Type B pancreatic cell (in vitro differentiated cells): ENCODE results near the gene BRICD5. TPM values are rescaled to one million over a fixed set of nuclear protein-coding genes. Genes with fewer than 3 reads are reported as not detected.

Source experiments
- DNase-seq: peaks from one replicate; pipeline ENCODE4 v3.0.0; 2021; ENCODE audit warnings: mixed read lengths; ENCODE audit not compliant: unreplicated experiment; ENCODE audit errors: extremely low spot score
- H3K27ac Mint-ChIP-seq: 2 replicates; pipeline ENCODE4 v1.8.0; 2021; ENCODE audit warnings: mild to moderate bottlenecking, mixed read lengths
- H3K27me3 Mint-ChIP-seq: 2 replicates; pipeline ENCODE4 v1.8.0; 2021; ENCODE audit warnings: mixed read lengths
- H3K36me3 Mint-ChIP-seq: 2 replicates; pipeline ENCODE4 v1.8.0; 2021; ENCODE audit warnings: mixed read lengths
- H3K4me1 Mint-ChIP-seq: one replicate; pipeline ENCODE4 v1.8.0; 2021; ENCODE audit warnings: mixed read lengths; ENCODE audit not compliant: unreplicated experiment
- H3K4me3 Mint-ChIP-seq: 2 replicates; pipeline ENCODE4 v1.8.0; 2021; ENCODE audit warnings: mild to moderate bottlenecking, mixed read lengths
- H3K9me3 Mint-ChIP-seq: 2 replicates; pipeline ENCODE4 v1.8.0; 2021; ENCODE audit warnings: mixed read lengths
- total RNA-seq: library from RNA; stranded (reverse); gene quantifications from 2 replicates; pipeline ENCODE4 v1.2.1, GENCODE V29; 2021; ENCODE audit warnings: low replicate concordance
- TF ChIP-seq, protein P1 (sequence below): fragments of 200-600 bp; sonication (generic); conservative IDR thresholded peaks from 2 replicates; pipeline ENCODE4 v1.5.0; 2021; ENCODE audit warnings: antibody characterized with exemption, mild to moderate bottlenecking

The BRICD5 gene
- total RNA-seq, 1 donor from 2014 or later = 16.6 TPM

DNA sequence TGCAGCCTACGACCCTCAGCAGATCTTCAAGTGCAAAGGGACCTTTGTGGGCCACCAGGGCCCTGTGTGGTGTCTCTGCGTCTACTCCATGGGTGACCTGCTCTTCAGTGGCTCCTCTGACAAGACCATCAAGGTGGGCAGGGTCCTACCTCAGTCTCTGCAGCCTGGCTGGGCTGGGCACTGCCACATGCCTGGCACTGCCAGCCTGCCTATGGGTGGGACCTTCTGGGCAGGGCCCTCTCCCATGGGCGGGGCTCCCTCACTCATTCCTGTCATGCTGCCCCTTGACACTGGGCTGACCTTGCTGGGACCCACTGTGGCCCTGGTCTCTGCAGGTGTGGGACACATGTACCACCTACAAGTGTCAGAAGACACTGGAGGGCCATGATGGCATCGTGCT is 36.7 kb downstream of the BRICD5 start:
- Mint-ChIP-seq H3K27me3 (no peaks in the 10 kb centered on the region), H3K27ac (no peak overlapping the region), H3K4me3 (no peak overlapping the region), H3K9me3 (no peaks in the 10 kb centered on the region), H3K4me1 (no peaks in the 10 kb centered on the region), H3K36me3 (peaks cover 4% of the 10 kb centered on the region)
- DNase-seq = no peak
- TF ChIP-seq, protein P1, sequence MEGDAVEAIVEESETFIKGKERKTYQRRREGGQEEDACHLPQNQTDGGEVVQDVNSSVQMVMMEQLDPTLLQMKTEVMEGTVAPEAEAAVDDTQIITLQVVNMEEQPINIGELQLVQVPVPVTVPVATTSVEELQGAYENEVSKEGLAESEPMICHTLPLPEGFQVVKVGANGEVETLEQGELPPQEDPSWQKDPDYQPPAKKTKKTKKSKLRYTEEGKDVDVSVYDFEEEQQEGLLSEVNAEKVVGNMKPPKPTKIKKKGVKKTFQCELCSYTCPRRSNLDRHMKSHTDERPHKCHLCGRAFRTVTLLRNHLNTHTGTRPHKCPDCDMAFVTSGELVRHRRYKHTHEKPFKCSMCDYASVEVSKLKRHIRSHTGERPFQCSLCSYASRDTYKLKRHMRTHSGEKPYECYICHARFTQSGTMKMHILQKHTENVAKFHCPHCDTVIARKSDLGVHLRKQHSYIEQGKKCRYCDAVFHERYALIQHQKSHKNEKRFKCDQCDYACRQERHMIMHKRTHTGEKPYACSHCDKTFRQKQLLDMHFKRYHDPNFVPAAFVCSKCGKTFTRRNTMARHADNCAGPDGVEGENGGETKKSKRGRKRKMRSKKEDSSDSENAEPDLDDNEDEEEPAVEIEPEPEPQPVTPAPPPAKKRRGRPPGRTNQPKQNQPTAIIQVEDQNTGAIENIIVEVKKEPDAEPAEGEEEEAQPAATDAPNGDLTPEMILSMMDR = no peak

DNA sequence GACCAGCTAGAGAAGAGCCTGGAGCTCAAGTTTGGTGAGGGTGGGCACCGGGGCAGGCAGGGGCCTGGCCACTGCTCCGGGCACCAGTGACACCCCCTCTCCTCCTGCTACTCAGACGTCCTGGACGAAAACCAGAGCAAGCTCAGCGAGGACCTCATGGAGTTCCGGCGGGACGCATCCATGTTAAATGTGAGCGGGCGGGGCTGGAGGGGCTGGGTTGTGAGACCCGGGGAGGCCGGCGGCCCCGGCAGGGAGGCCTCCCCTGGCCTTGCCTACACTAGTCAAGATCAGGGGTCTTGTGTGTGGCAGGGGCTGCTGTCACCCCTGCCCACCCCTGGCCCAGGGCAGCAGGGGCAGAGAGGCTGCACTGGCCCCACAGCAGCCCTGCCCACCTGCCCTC is 37.3 kb downstream of the BRICD5 start:
- H3K4me3 Mint-ChIP-seq = no peak overlapping the region
- H3K27ac Mint-ChIP-seq = no peak overlapping the region

DNA sequence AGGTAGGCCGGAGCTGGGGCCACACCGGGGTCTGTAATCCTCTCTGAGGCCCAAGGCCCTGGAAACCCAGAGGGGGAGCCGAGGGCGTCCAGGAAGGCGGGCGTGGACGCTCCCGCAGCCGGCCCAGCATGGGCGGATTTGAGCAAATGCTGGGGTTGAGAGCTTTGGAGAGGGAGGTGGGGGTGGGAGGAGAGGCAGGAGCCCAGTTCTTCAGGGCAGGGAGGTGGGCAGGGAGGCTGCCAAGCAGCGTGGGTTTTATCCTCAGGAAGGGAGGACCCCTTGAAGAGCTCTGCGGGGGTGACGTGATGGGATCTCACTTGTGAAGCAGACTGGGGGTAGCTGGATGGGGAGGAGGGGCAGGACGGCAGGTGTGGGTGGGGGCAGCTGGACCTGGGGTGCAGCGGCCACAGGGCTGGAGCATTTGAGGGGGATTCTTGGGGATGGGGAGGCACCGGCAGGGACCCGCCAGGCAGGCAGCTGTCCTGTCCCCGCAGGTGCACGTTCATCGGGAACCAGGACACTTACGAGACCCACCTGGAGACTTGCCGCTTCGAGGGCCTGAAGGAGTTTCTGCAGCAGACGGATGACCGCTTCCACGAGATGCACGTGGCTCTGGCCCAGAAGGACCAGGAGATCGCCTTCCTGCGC is 37.9 kb downstream of the BRICD5 start:
- TF ChIP-seq, protein P1 = no peak
- Mint-ChIP-seq H3K4me3 (no peak overlapping the region), H3K27ac (no peak overlapping the region), H3K27me3 (no peaks in the 10 kb centered on the region), H3K4me1 (no peaks in the 10 kb centered on the region), H3K9me3 (no peaks in the 10 kb centered on the region), H3K36me3 (peaks cover 4% of the 10 kb centered on the region)
- DNase-seq = no peak

More for the DNA sequence above, 37.3 kb downstream of the BRICD5 start:
- no peaks in the 10 kb centered on the region for H3K9me3 Mint-ChIP-seq
- H3K4me1 Mint-ChIP-seq = no peaks in the 10 kb centered on the region
- H3K36me3 Mint-ChIP-seq = peaks cover 4% of the 10 kb centered on the region
- no peaks in the 10 kb centered on the region for H3K27me3 Mint-ChIP-seq
- TF ChIP-seq, protein P1 = no peak
- no peak for DNase-seq

DNA sequence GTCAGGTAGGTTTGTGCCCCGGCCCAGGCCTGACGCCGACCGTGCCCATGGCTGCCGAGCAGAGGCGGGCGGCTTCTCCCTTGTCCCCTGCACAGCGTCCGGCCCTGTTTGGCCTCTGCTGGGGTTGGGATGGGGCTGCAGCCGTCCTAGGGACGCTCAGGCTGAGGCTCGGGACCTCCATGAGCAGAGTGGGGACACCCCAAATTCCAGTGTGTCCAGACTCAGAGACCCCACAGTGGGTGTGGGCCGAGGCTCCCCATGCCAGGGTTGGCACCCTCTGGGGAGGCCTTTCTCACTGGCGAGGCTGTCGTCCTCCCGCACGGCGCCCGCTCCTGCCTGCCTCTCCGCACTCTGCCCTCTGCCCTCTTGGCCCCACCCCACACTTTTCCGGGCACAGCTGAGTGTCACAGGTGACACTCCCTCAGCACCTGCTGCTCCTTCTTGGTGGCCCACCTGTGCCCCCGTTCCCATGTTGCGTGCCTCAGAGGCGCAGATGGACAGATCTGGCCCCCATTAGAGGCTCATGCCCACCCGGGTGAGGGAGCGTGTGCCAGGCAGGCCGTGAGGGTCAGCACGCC is 39.0 kb downstream of the BRICD5 start:
- no peak for DNase-seq
- Mint-ChIP-seq H3K27me3 (no peaks in the 10 kb centered on the region), H3K4me3 (no peak overlapping the region), H3K4me1 (no peaks in the 10 kb centered on the region), H3K27ac (no peak overlapping the region), H3K9me3 (no peaks in the 10 kb centered on the region), H3K36me3 (no peaks in the 10 kb centered on the region)
- TF ChIP-seq, protein P1 = no peak

DNA sequence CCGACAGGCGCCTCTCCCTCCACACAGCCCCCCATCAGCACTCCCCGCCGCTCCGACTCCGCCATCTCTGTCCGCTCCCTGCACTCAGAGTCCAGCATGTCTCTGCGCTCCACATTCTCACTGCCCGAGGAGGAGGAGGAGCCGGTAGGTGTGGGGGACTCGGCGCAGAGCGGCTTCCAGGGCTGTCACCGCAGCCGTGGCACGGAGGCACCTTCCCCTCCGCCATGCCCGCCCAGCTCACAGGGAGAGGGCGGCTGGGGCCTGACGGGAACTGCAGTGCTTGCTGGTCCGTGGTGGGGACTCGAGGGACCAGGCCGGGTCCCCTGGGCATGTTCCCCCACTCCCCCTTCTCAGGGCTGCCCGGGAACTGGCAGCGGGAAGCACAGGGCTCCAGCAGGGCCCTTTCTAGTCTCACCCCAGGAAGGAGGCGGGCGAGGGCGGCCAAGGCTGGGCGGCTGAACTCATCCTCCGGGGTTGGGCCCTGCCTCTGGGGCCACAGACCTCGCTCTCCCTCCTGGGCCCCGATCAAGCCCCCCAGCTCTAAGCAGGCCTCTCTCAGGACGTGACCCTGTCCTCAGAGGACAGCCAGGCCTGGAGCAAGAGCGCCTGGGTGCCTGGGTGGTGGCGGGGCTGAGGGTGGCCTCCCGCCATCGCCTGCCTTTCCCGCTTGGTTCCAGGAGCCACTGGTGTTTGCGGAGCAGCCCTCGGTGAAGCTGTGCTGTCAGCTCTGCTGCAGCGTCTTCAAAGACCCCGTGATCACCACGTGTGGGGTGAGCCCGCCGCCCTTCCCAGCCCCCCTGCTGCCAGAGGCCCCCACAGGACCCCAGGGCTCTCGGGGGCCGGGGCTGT is 39.9 kb downstream of the BRICD5 start:
- no peak overlapping the region for H3K27ac Mint-ChIP-seq
- DNase-seq = no peak
- H3K4me3 Mint-ChIP-seq = no peak overlapping the region
- no peaks in the 10 kb centered on the region for H3K4me1 Mint-ChIP-seq
- H3K9me3 Mint-ChIP-seq = no peaks in the 10 kb centered on the region
- TF ChIP-seq, protein P1 = no peak
- H3K27me3 Mint-ChIP-seq = no peaks in the 10 kb centered on the region
- H3K36me3 Mint-ChIP-seq = no peaks in the 10 kb centered on the region
